Non-pigmented ciliary epithelial cell (primary cell): ENCODE results near the gene HRK.

Source experiments
- DNase-seq: peaks from one replicate; pipeline ENCODE4 v3.0.0-alpha.2; 2010; ENCODE audit warnings: low read depth

HRK gene

GRCh38 chr12:116867523-116867922 lies 13.7 kb downstream of the HRK start:
- DNase-seq: no peak

- peak; percentile 47 for DNase-seq
These were observed 16.7 kb downstream of the HRK start for GRCh38 chr12:116864371-116865160.

GRCh38 chr12:116863275-116863767 lies 17.9 kb downstream of the HRK start:
- DNase-seq: peak; percentile 22

- no peak for DNase-seq
These were observed 19.1 kb downstream of the HRK start for GRCh38 chr12:116862167-116862566.

GRCh38 chr12:116861320-116861719 lies 19.9 kb downstream of the HRK start:
- peak; percentile 22 for DNase-seq

GRCh38 chr12:116860263-116860662 lies 21.0 kb downstream of the HRK start:
- no peak for DNase-seq

- DNase-seq: no peak
These were observed 22.2 kb downstream of the HRK start for GRCh38 chr12:116859079-116859478.

GRCh38 chr12:116856729-116857128 lies 24.5 kb downstream of the HRK start:
- DNase-seq: no peak

GRCh38 chr12:116855744-116856470 lies 25.3 kb downstream of the HRK start:
- DNase-seq: no peak

- DNase-seq: no peak
These were observed 27.7 kb downstream of the HRK start for GRCh38 chr12:116853507-116853906.

- DNase-seq: no peak
These were observed 28.9 kb downstream of the HRK start for GRCh38 chr12:116852303-116852702.

GRCh38 chr12:116849216-116849615 lies 32.0 kb downstream of the HRK start:
- DNase-seq: no peak

- no peak for DNase-seq
These were observed 38.2 kb downstream of the HRK start for GRCh38 chr12:116843085-116843484.

GRCh38 chr12:116839287-116839830 lies 41.9 kb downstream of the HRK start:
- no peak for DNase-seq

GRCh38 chr12:116838365-116838764 lies 42.9 kb downstream of the HRK start:
- DNase-seq: no peak

- no peak for DNase-seq
These were observed 44.1 kb downstream of the HRK start for GRCh38 chr12:116837097-116837496.

- DNase-seq: no peak
These were observed 45.8 kb downstream of the HRK start for GRCh38 chr12:116835484-116835883.

GRCh38 chr12:116833474-116833873 lies 47.8 kb downstream of the HRK start:
- DNase-seq: no peak

- no peak for DNase-seq
These were observed 48.9 kb downstream of the HRK start for GRCh38 chr12:116832353-116832752.

- DNase-seq: no peak
These were observed 53.8 kb downstream of the HRK start for GRCh38 chr12:116827432-116827831.

- DNase-seq: no peak
These were observed 60.0 kb downstream of the HRK start for GRCh38 chr12:116821291-116821690.

GRCh38 chr12:116820064-116820656 lies 61.1 kb downstream of the HRK start:
- DNase-seq: no peak
